Neural cell (in vitro differentiated cells): ENCODE results near the gene DNMT3B. TPM values are rescaled to one million over a fixed set of nuclear protein-coding genes. Genes with fewer than 3 reads are reported as not detected.

Experiments
- H2AFZ ChIP-seq: fragments of 200-600, 300-800 bp; sonication (generic), shearing (Covaris generic); 2 replicates; pipeline ENCODE4 v1.6.0; 2014; ENCODE audit warnings: low read depth, mild to moderate bottlenecking, antibody characterized with exemption, low read length, moderate library complexity
- H3F3A ChIP-seq: fragments of 200-600 bp; shearing (Covaris generic); 2 replicates; pipeline ENCODE4 v1.6.1; 2016; ENCODE audit warnings: mild to moderate bottlenecking, moderate library complexity, mixed read lengths, antibody characterized with exemption, low read length; ENCODE audit not compliant: insufficient read depth, poor library complexity, severe bottlenecking
- H3K27ac ChIP-seq: fragments of 200-600, 300-800 bp; sonication (generic), shearing (Covaris generic); 2 replicates; pipeline ENCODE4 v1.5.1; 2014; ENCODE audit warnings: mild to moderate bottlenecking, low read length, moderate library complexity
- H3K27me3 ChIP-seq: fragments of 300-800, 200-600 bp; sonication (generic), shearing (Covaris generic); 2 replicates; pipeline ENCODE4 v1.6.0; 2014; ENCODE audit warnings: mild to moderate bottlenecking, low read depth, low read length, moderate library complexity; ENCODE audit not compliant: insufficient read depth
- H3K36me3 ChIP-seq: fragments of 300-800, 200-600 bp; sonication (generic), shearing (Covaris generic); 2 replicates; pipeline ENCODE4 v1.5.1; 2014; ENCODE audit warnings: mild to moderate bottlenecking, antibody characterized with exemption, low read length, moderate library complexity; ENCODE audit not compliant: insufficient read depth
- H3K4me2 ChIP-seq: fragments of 300-800, 200-600 bp; sonication (generic), shearing (Covaris generic); 2 replicates; pipeline ENCODE4 v1.6.0; 2014; ENCODE audit warnings: mild to moderate bottlenecking, low read length
- H3K4me3 ChIP-seq: fragments of 300-800, 200-600 bp; sonication (generic), shearing (Covaris generic); 2 replicates; pipeline ENCODE4 v1.5.1; 2014; ENCODE audit warnings: mild to moderate bottlenecking, low read length, moderate library complexity
- H3K79me2 ChIP-seq: fragments of 200-600 bp; shearing (Covaris generic); replicated peaks from 2 replicates; pipeline ENCODE4 v1.6.0; 2014; ENCODE audit warnings: mild to moderate bottlenecking, low read length, moderate library complexity; ENCODE audit not compliant: insufficient read depth
- H3K9ac ChIP-seq: fragments of 300-800, 200-600 bp; sonication (generic), shearing (Covaris generic); 2 replicates; pipeline ENCODE4 v1.6.1; 2016; ENCODE audit warnings: mild to moderate bottlenecking, low read length, mixed read lengths
- H3K9me2 ChIP-seq: fragments of 200-600 bp; shearing (Covaris generic); 2 replicates; pipeline ENCODE4 v1.6.1; 2016; ENCODE audit warnings: mild to moderate bottlenecking, low read length, mixed read lengths; ENCODE audit not compliant: insufficient read depth
- H3K9me3 ChIP-seq: fragments of 200-600, 300-800 bp; sonication (generic), shearing (Covaris generic); 2 replicates; pipeline ENCODE4 v1.6.1; 2016; ENCODE audit warnings: mild to moderate bottlenecking, mixed run types, low read length, moderate library complexity, mixed read lengths
- H4K20me1 ChIP-seq: fragments of 200-600 bp; shearing (Covaris generic); 2 replicates; pipeline ENCODE4 v1.6.1; 2016; ENCODE audit warnings: mild to moderate bottlenecking, mixed run types; ENCODE audit not compliant: insufficient read depth
- EP300 ChIP-seq: fragments of 450-650 bp; conservative IDR thresholded peaks from 2 replicates; pipeline ENCODE4 v1.6.1; 2014; ENCODE audit warnings: antibody characterized with exemption, mild to moderate bottlenecking, moderate library complexity; ENCODE audit not compliant: poor library complexity, severe bottlenecking
- EZH2 ChIP-seq: fragments of 200-600, 300-800 bp; shearing (Covaris generic), sonication (generic); IDR thresholded peaks from 2 replicates; pipeline ENCODE4 v1.6.1; 2014; ENCODE audit warnings: antibody characterized with exemption, low read length, borderline replicate concordance, mild to moderate bottlenecking; ENCODE audit not compliant: insufficient read depth, poor library complexity, severe bottlenecking
- MXI1 ChIP-seq: fragments of 450-650 bp; conservative IDR thresholded peaks from 2 replicates; pipeline ENCODE4 v1.6.1; 2014; ENCODE audit warnings: antibody characterized with exemption, mild to moderate bottlenecking; ENCODE audit not compliant: poor library complexity, severe bottlenecking
- POLR2AphosphoS5 ChIP-seq: IDR thresholded peaks from 2 replicates; pipeline ENCODE4 v1.6.1; 2012
- RAD21 ChIP-seq: fragments of 450-650 bp; conservative IDR thresholded peaks from 2 replicates; pipeline ENCODE4 v1.6.1; 2014; ENCODE audit warnings: antibody characterized with exemption, mild to moderate bottlenecking, moderate library complexity
- SMC3 ChIP-seq: fragments of 450-650 bp; conservative IDR thresholded peaks from 2 replicates; pipeline ENCODE4 v1.6.1; 2014; ENCODE audit warnings: antibody characterized with exemption, mild to moderate bottlenecking, moderate library complexity; ENCODE audit not compliant: poor library complexity
- TAF1 ChIP-seq: IDR thresholded peaks from 2 replicates; pipeline ENCODE4 v1.6.1; 2012; ENCODE audit warnings: low read depth
- polyA plus RNA-seq: library from polyadenylated mRNA; depleted of rRNA; stranded (reverse); fragments of >200 nt; gene quantifications from 2 replicates; pipeline ENCODE4 v1.2.3, GENCODE V29; 2014
- TF ChIP-seq, protein P1 (sequence below): fragments of 450-650 bp; IDR thresholded peaks from 2 replicates; pipeline ENCODE4 v1.5.1; 2014; ENCODE audit warnings: antibody characterized with exemption, mild to moderate bottlenecking, moderate library complexity; ENCODE audit not compliant: poor library complexity, severe bottlenecking
- TF ChIP-seq, protein P2 (sequence below): IDR thresholded peaks from 2 replicates; pipeline ENCODE4 v1.6.1; 2012; ENCODE audit warnings: borderline replicate concordance

Gene DNMT3B
- polyA plus RNA-seq, 1 donor from 2014 or later, result 8.7 TPM

GRCh38 chr20:32823737-32824588 is 61.8 kb downstream of the DNMT3B start:
- no peak overlapping the region for H3K4me2 ChIP-seq
- no peaks in the 10 kb centered on the region for H3K9me3 ChIP-seq
- H4K20me1 ChIP-seq, result peaks cover 15% of the 10 kb centered on the region
- H2AFZ ChIP-seq, result no peak overlapping the region
- H3K9me2 ChIP-seq, result no peaks in the 10 kb centered on the region
- H3F3A ChIP-seq, result no peaks in the 10 kb centered on the region
- H3K4me3 ChIP-seq, result peak overlapping the region; percentile 97
- H3K27ac ChIP-seq, result no peak overlapping the region
- peaks cover 71% of the 10 kb centered on the region for H3K79me2 ChIP-seq
- TF ChIP-seq, protein P1, sequence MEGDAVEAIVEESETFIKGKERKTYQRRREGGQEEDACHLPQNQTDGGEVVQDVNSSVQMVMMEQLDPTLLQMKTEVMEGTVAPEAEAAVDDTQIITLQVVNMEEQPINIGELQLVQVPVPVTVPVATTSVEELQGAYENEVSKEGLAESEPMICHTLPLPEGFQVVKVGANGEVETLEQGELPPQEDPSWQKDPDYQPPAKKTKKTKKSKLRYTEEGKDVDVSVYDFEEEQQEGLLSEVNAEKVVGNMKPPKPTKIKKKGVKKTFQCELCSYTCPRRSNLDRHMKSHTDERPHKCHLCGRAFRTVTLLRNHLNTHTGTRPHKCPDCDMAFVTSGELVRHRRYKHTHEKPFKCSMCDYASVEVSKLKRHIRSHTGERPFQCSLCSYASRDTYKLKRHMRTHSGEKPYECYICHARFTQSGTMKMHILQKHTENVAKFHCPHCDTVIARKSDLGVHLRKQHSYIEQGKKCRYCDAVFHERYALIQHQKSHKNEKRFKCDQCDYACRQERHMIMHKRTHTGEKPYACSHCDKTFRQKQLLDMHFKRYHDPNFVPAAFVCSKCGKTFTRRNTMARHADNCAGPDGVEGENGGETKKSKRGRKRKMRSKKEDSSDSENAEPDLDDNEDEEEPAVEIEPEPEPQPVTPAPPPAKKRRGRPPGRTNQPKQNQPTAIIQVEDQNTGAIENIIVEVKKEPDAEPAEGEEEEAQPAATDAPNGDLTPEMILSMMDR, result no peak
- no peak for TF ChIP-seq EZH2
- no peak for TF ChIP-seq RAD21
- TF ChIP-seq, protein P2, sequence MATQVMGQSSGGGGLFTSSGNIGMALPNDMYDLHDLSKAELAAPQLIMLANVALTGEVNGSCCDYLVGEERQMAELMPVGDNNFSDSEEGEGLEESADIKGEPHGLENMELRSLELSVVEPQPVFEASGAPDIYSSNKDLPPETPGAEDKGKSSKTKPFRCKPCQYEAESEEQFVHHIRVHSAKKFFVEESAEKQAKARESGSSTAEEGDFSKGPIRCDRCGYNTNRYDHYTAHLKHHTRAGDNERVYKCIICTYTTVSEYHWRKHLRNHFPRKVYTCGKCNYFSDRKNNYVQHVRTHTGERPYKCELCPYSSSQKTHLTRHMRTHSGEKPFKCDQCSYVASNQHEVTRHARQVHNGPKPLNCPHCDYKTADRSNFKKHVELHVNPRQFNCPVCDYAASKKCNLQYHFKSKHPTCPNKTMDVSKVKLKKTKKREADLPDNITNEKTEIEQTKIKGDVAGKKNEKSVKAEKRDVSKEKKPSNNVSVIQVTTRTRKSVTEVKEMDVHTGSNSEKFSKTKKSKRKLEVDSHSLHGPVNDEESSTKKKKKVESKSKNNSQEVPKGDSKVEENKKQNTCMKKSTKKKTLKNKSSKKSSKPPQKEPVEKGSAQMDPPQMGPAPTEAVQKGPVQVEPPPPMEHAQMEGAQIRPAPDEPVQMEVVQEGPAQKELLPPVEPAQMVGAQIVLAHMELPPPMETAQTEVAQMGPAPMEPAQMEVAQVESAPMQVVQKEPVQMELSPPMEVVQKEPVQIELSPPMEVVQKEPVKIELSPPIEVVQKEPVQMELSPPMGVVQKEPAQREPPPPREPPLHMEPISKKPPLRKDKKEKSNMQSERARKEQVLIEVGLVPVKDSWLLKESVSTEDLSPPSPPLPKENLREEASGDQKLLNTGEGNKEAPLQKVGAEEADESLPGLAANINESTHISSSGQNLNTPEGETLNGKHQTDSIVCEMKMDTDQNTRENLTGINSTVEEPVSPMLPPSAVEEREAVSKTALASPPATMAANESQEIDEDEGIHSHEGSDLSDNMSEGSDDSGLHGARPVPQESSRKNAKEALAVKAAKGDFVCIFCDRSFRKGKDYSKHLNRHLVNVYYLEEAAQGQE, result no peak
- H3K36me3 ChIP-seq, result no peaks in the 10 kb centered on the region
- H3K9ac ChIP-seq, result no peak overlapping the region
- H3K27me3 ChIP-seq, result no peaks in the 10 kb centered on the region

DNA sequence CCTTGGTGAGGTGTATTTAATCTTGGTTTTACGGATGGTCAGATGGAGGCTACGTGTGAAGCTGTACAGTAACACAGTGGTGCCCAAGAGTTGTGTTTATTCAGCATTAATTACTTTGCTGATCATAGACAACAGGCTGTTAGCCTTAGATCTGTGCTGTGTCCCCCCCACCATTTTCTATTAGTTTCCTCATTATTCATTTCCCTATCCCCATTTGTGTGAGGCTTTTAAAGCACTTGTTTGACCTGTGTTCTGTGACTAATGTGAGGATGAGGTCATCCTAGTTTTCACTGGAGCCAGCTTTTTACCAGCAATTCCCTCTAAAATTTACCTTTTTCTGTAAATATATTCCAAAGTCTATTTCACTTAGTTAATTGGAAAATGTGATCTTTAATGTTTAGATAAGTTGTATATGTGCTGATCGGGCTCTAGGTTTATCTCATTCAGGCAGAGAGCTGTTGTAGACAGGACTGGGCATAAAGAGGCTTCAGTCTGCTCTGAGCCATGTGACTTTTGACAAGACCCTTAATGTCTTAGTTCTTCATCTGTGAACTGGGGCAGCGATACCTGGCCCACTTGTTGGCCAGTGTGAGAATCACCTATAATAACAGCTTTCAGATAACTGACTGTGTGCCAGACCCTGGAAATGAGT is 66.0 kb downstream of the DNMT3B start:
- Histone ChIP-seq H3K9ac (no peak overlapping the region), H3K36me3 (no peaks in the 10 kb centered on the region), H4K20me1 (peaks cover 12% of the 10 kb centered on the region), H3K27me3 (no peaks in the 10 kb centered on the region), H3K4me3 (no peak overlapping the region), H3F3A (no peaks in the 10 kb centered on the region), H3K9me3 (no peaks in the 10 kb centered on the region), H3K27ac (no peak overlapping the region), H2AFZ (no peak overlapping the region), H3K79me2 (peaks cover 59% of the 10 kb centered on the region), H3K4me2 (no peak overlapping the region), H3K9me2 (no peaks in the 10 kb centered on the region)
- TF ChIP-seq EZH2 (no peak), POLR2AphosphoS5 (no peak), RAD21 (no peak), SMC3 (no peak), TAF1 (no peak), EP300 (no peak), MXI1 (no peak)
- TF ChIP-seq, protein P1, result no peak
- TF ChIP-seq, protein P2, result no peak
